Measurements from ENCODE around the gene ZMYM5. TPM values are rescaled to one million over a fixed set of nuclear protein-coding genes. Genes with fewer than 3 reads are reported as not detected.
"Not testable (repeated sequence)": the region's sequence is repeated elsewhere in the genome, so short reads cannot be mapped to it uniquely, and the experiment has no call there.

ZMYM5 gene
- total RNA-seq, 2 experiments from 2014 or later: 8.1 to 8.5 TPM

DNA sequence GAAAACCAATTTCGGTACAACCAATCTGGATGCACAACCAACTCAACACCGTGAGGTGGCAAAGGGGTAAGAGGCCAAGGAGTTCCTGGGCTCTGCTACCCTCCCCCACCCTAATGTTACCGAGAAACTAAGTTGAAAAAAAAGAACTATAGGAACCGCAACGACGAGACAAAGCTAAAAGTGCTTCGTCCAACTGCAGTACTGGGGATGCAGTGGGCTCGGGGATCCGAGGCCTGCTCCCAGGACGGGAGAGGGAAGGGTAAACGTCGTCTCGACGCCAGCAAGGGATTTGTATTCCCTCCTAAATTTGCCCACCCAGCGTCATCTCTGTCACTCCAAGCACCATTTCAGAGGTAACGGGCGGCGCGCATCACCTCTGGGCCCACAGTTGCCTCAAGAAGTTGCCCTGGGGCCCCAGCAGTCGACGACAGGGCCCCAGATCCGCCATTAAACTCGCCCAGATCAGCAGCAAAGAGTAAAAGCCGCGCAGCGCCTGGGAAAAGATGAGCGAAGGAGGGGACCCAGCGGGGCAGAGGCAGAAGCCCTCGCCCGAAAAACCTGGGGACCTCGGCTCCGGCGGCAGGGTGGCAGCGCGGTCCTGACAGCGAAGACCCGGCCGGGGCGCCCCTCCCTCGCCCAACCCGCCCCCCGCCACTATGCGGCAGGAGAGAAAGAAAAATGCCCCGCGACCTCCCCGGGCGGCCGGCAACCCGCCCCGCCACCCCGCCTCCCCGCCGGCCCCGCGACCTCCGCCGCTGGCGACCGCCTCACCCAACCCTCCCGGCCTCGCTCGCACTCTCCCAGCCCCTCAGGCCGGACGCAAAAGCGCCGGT is 752 bp downstream of the ZMYM5 start:
- CTCF ChIA-PET: interaction anchor here (0.6 to 1.4 kb wide), 6 partner anchors 11 to 275 kb away, joined by 3 to 5 read pairs (median 4); no protein-coding TSS in a partner anchor

DNA sequence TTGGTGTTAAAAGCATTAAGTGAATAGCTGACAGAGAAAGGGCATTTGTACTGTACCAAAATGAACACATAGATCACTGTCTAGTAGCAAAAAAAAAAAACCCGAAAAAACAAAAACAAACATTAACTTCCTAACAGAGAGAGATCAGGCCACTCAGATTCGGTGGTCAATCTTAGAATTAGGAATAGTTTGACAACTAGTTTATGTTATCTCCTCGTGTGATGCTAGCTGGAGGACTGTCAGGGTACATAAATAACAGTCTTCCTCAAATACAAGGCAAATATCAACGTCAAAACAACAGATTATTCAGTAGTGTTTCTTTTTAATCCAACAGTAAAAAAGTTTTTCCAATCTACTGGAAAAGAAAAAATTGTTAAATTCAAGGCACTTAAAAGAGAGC is 1.7 kb downstream of the ZMYM5 start:
- CTCF ChIA-PET: interaction anchor here (1.0 to 1.2 kb wide), 3 partner anchors 11 to 274 kb away, joined by 3 to 5 read pairs (median 4); no protein-coding TSS in a partner anchor
- intact Hi-C loops (cut with micrococcal nuclease): loop anchor here (2.0 to 10.0 kb wide), 6 partner anchors 181 to 1316 kb away; partner anchors contain the start of genes CRYL1, MRPL57 and SKA3
- H3K27ac Mint-ChIP-seq: peak overlapping the region; percentile 95
- no peaks in the 10 kb centered on the region for H3K27me3 Mint-ChIP-seq (ENCODE audit: low read depth)
- peak overlapping the region; percentile 94 for H3K4me3 Mint-ChIP-seq
- peaks cover 20% of the 10 kb centered on the region for H3K36me3 Mint-ChIP-seq (ENCODE audit: low read depth)
- peaks cover 1% of the 10 kb centered on the region for H3K9me3 Mint-ChIP-seq
- no peak for DNase-seq
- peaks cover 37% of the 10 kb centered on the region for H3K4me1 Mint-ChIP-seq (ENCODE audit: low read depth)

More for the DNA sequence above, 752 bp downstream of the ZMYM5 start:
- peaks cover 15% of the 10 kb centered on the region for H3K36me3 Mint-ChIP-seq (ENCODE audit: low read depth)
- peak overlapping the region; percentile 94 for H3K4me3 Mint-ChIP-seq
- no peaks in the 10 kb centered on the region for H3K9me3 Mint-ChIP-seq
- H3K27me3 Mint-ChIP-seq (ENCODE audit: low read depth): no peaks in the 10 kb centered on the region
- peaks cover 31% of the 10 kb centered on the region for H3K4me1 Mint-ChIP-seq (ENCODE audit: low read depth)
- peak overlapping the region; percentile 95 for H3K27ac Mint-ChIP-seq
- DNase-seq: peak; percentile 54
- intact Hi-C loops (cut with micrococcal nuclease): loop anchor here (1.0 to 10.0 kb wide), 8 partner anchors 80 to 1315 kb away; partner anchors contain the start of genes CRYL1, MPHOSPH8, MRPL57 and PSPC1

DNA sequence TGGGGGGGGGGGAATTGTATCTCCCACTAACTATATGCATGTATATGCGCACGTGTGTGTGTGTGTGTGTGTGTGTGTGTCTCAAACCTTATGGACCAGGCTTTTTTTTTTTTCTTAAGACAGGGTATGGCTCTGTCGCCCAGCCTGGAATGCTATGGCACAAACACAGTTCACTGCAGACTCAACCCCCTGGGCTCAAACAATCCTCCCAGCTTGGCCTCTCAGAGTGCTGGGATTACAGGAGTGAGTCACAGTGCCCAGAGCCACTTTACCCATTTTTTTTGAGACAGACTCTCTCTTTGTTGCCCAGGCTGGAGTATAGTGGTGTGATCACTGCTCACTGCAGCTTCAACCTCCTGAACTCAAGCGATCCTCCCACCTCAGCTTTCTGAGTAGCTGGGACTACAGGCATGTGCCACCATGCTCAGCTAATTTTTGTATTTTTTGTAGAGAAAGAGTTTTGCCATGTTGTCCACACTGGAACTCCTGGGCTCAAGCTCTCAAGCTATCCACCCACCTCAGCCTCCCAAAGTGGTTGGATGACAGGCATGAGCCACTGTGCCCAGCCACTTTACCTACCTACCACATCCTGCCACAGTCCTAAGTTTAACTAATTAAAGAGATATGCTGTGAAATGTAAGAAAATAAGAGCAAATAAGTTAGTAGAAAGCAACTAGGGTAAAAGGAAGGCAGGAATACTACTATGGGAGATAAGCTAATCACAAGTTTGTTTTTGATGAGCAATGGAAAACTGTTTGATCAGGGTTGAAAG is 2.4 kb downstream of the ZMYM5 start:
- H3K27me3 Mint-ChIP-seq (ENCODE audit: low read depth): no peaks in the 10 kb centered on the region
- peak; percentile 25 for DNase-seq
- intact Hi-C loops (cut with micrococcal nuclease): loop anchor here (5.0 to 10.0 kb wide), 3 partner anchors 276 to 1316 kb away; partner anchors contain the start of genes CRYL1, MRPL57 and SKA3

GRCh38 chr13:19857637-19858036 is 5.8 kb downstream of the ZMYM5 start:
- H3K4me1 Mint-ChIP-seq (ENCODE audit: low read depth): peaks cover 37% of the 10 kb centered on the region
- H3K27me3 Mint-ChIP-seq (ENCODE audit: low read depth); H3K4me3 Mint-ChIP-seq; H3K9me3 Mint-ChIP-seq; intact Hi-C loops (cut with micrococcal nuclease); CTCF ChIA-PET; H3K27ac Mint-ChIP-seq; DNase-seq: not testable (repeated sequence)
- H3K36me3 Mint-ChIP-seq (ENCODE audit: low read depth): peaks cover 18% of the 10 kb centered on the region

More for the DNA sequence above, 2.4 kb downstream of the ZMYM5 start:
- peaks cover 1% of the 10 kb centered on the region for H3K9me3 Mint-ChIP-seq
- H3K4me1 Mint-ChIP-seq (ENCODE audit: low read depth): peaks cover 37% of the 10 kb centered on the region
- no peak overlapping the region for H3K27ac Mint-ChIP-seq
- CTCF ChIA-PET: interaction anchor here (0.6 to 1.2 kb wide), 5 partner anchors 10 to 597 kb away, joined by 3 to 5 read pairs (median 3); no protein-coding TSS in a partner anchor
- H3K36me3 Mint-ChIP-seq (ENCODE audit: low read depth): peaks cover 20% of the 10 kb centered on the region
- peak overlapping the region; percentile 94 for H3K4me3 Mint-ChIP-seq

GRCh38 chr13:19852766-19853165 is 10.7 kb downstream of the ZMYM5 start:
- Mint-ChIP-seq H3K4me1 (ENCODE audit: low read depth) (peaks cover 29% of the 10 kb centered on the region), H3K27me3 (ENCODE audit: low read depth) (no peaks in the 10 kb centered on the region), H3K27ac (no peak overlapping the region), H3K36me3 (ENCODE audit: low read depth) (peaks cover 21% of the 10 kb centered on the region), H3K9me3 (peaks cover 1% of the 10 kb centered on the region), H3K4me3 (no peak overlapping the region)
- CTCF ChIA-PET: interaction anchor here (0.7 to 1.1 kb wide), 4 partner anchors 11 to 39 kb away, joined by 3 to 4 read pairs (median 3); no protein-coding TSS in a partner anchor
- intact Hi-C loops (cut with micrococcal nuclease): no loop called here
- DNase-seq: no peak

DNA sequence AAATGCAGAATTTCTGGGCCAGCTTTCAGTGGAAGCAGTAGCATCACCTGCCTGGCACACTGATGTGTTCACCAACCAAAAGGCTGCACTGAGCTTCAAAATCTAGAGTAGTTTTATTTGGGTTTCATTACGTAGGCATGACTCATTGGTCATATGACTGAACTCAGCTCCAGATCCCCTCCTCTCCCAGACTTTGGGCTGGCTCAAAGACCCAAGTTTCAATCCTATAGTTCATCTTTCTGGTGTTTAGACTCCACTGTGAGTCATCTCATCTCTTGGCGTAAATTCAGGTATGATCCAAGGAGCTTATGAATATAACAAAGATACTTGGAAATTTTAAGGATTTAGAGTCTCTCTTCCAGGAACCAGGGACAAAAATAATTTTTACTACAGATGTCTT is 17.7 kb downstream of the ZMYM5 start:
- H3K36me3 Mint-ChIP-seq (ENCODE audit: low read depth): peaks cover 7% of the 10 kb centered on the region
- peaks cover 21% of the 10 kb centered on the region for H3K4me1 Mint-ChIP-seq (ENCODE audit: low read depth)

GRCh38 chr13:19838865-19839275 is 24.6 kb downstream of the ZMYM5 start:
- intact Hi-C loops (cut with micrococcal nuclease): no loop called here
- Mint-ChIP-seq H3K4me1 (ENCODE audit: low read depth) (no peaks in the 10 kb centered on the region), H3K4me3 (no peak overlapping the region), H3K9me3 (no peaks in the 10 kb centered on the region), H3K27ac (no peak overlapping the region), H3K36me3 (ENCODE audit: low read depth) (peaks cover 32% of the 10 kb centered on the region), H3K27me3 (ENCODE audit: low read depth) (no peaks in the 10 kb centered on the region)
- CTCF ChIA-PET: interaction anchor here (0.6 kb wide), 1 partner anchor 71 kb away, joined by 6 read pairs; no protein-coding TSS in a partner anchor
- no peak for DNase-seq

More for the DNA sequence above, 17.7 kb downstream of the ZMYM5 start:
- CTCF ChIA-PET: interaction anchor here (0.6 to 1.1 kb wide), 3 partner anchors 14 to 42 kb away, joined by 4 to 9 read pairs (median 5); partner anchors contain the start of gene ZMYM5
- Mint-ChIP-seq H3K27me3 (ENCODE audit: low read depth) (no peaks in the 10 kb centered on the region), H3K27ac (no peak overlapping the region), H3K9me3 (no peaks in the 10 kb centered on the region), H3K4me3 (no peak overlapping the region)
- intact Hi-C loops (cut with micrococcal nuclease): no loop called here
- peak; percentile 24 for DNase-seq

DNA sequence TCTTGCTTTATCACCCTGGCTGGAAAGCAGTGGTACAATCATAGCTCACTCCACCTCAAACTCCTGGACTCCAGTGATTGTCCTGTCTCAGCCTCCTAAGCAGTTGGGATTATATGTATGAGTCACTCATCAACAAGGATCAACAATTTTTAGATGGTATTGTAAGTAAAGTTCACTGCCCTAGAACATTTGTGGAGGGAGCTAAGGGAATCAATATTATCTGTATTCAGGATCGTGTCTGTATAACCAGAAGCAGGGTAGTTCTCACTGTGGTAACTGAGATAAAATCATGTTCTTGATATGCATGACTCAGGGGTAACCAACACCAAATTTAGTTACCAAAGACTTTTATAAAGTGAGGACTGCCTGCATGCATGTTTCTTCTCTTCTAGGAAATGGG is 27.0 kb downstream of the ZMYM5 start:
- Mint-ChIP-seq H3K9me3 (no peaks in the 10 kb centered on the region), H3K4me3 (no peak overlapping the region), H3K27ac (no peak overlapping the region), H3K36me3 (ENCODE audit: low read depth) (peaks cover 32% of the 10 kb centered on the region), H3K4me1 (ENCODE audit: low read depth) (no peaks in the 10 kb centered on the region), H3K27me3 (ENCODE audit: low read depth) (no peaks in the 10 kb centered on the region)
- CTCF ChIA-PET: no interaction called here
- intact Hi-C loops (cut with micrococcal nuclease): no loop called here
- DNase-seq: no peak

GRCh38 chr13:19834704-19835103 is 28.7 kb downstream of the ZMYM5 start:
- no peak for DNase-seq
- no peak overlapping the region for H3K4me3 Mint-ChIP-seq
- CTCF ChIA-PET: interaction anchor here (0.5 kb wide), 1 partner anchor 18 kb away, joined by 3 read pairs; no protein-coding TSS in a partner anchor
- H3K36me3 Mint-ChIP-seq (ENCODE audit: low read depth): peaks cover 33% of the 10 kb centered on the region
- no peaks in the 10 kb centered on the region for H3K27me3 Mint-ChIP-seq (ENCODE audit: low read depth)
- H3K4me1 Mint-ChIP-seq (ENCODE audit: low read depth): no peaks in the 10 kb centered on the region
- no peaks in the 10 kb centered on the region for H3K9me3 Mint-ChIP-seq
- H3K27ac Mint-ChIP-seq: no peak overlapping the region
- intact Hi-C loops (cut with micrococcal nuclease): no loop called here

DNA sequence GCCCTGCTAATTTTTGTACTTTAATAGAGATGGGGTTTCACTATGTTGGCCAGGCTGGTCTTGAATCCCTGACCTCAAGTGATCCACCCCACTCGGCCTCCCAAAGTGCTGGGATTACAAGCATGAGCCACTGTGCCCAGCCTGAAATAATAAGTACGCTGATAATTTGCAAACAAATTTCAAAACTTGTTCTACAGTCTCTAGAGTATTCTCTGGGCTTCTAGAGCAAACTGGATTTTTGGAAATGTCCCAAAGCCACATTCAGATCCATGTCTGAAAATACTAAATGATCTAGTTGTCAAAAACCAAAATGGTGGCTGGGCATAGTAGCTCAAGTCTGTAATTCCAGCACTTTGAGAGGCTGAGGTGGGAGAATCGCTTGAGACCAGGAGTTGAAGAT is 40.8 kb downstream of the ZMYM5 start:
- no peak for DNase-seq
- intact Hi-C loops (cut with micrococcal nuclease): no loop called here
- Mint-ChIP-seq H3K36me3 (ENCODE audit: low read depth) (peaks cover 32% of the 10 kb centered on the region), H3K9me3 (no peaks in the 10 kb centered on the region), H3K27ac (no peak overlapping the region), H3K4me1 (ENCODE audit: low read depth) (no peaks in the 10 kb centered on the region), H3K4me3 (no peak overlapping the region), H3K27me3 (ENCODE audit: low read depth) (no peaks in the 10 kb centered on the region)
- CTCF ChIA-PET: no interaction called here

- CTCF ChIA-PET: interaction anchor here (1.1 to 2.1 kb wide), 3 partner anchors 10 to 22 kb away, joined by 4 to 10 read pairs (median 4); no protein-coding TSS in a partner anchor
- Mint-ChIP-seq H3K4me3 (no peak overlapping the region), H3K27me3 (ENCODE audit: low read depth) (no peaks in the 10 kb centered on the region), H3K27ac (no peak overlapping the region), H3K9me3 (no peaks in the 10 kb centered on the region), H3K4me1 (ENCODE audit: low read depth) (no peaks in the 10 kb centered on the region), H3K36me3 (ENCODE audit: low read depth) (peaks cover 23% of the 10 kb centered on the region)
- DNase-seq: peak; percentile 36
- intact Hi-C loops (cut with micrococcal nuclease): no loop called here
Measured at GRCh38 chr13:19818223-19818842, 45.1 kb downstream of the ZMYM5 start.
